PC-9 (cell line): Measurements from ENCODE around the gene ATP8A1. TPM values are rescaled to one million over a fixed set of nuclear protein-coding genes. Genes with fewer than 3 reads are reported as not detected.

ENCODE experiments used
- BruUV-seq: library from RNA; stranded (reverse); fragments of 400-500 nt; replicated peaks from 2 replicates; lab custom pipeline; 2021; lab: Mats Ljungman, UMichigan
- CTCF ChIA-PET: fragments of 300-600 bp; sonication (Branson Sonifier 250); formaldehyde crosslinking; loops from one replicate; lab custom pipeline; 2022; ENCODE audit warnings: antibody characterized with exemption; lab: Charles Lee
- POLR2A ChIA-PET: fragments of 300-600 bp; sonication (Branson Sonifier 250); formaldehyde crosslinking; loops from one replicate; lab custom pipeline; 2022; ENCODE audit warnings: antibody characterized with exemption; ENCODE audit not compliant: unreplicated experiment; lab: Charles Lee
- DNase-seq, 2 experiments: peaks; one replicate each; pipeline versions ENCODE4 v3.0.0 to v3.0.0-alpha.2; 2015 to 2022; ENCODE audit warnings: mixed read lengths in 1 of 2
- H2AFZ ChIP-seq: fragments of 200-600 bp; sonication (generic); 2 replicates; pipeline ENCODE4 v1.8.1; 2017; ENCODE audit warnings: antibody characterized with exemption
- H3F3A ChIP-seq: fragments of 200-600 bp; sonication (generic); 2 replicates; pipeline ENCODE4 v1.8.1; 2017; ENCODE audit warnings: antibody characterized with exemption, mild to moderate bottlenecking, low read depth; ENCODE audit not compliant: insufficient read depth
- H3K27ac ChIP-seq: fragments of 200-600 bp; sonication (generic); 2 replicates; pipeline ENCODE4 v1.6.1; 2016; ENCODE audit warnings: mixed run types
- H3K27me3 ChIP-seq: fragments of 200-600 bp; sonication (generic); 2 replicates; pipeline ENCODE4 v1.6.1; 2016; ENCODE audit warnings: low read depth, mixed run types; ENCODE audit not compliant: insufficient read depth
- H3K36me3 ChIP-seq: fragments of 200-600 bp; sonication (generic); 2 replicates; pipeline ENCODE4 v1.6.1; 2016; ENCODE audit warnings: low read depth, mixed run types
- H3K4me1 ChIP-seq: fragments of 200-600 bp; sonication (generic); replicated peaks from 2 replicates; pipeline ENCODE4 v1.6.1; 2016; ENCODE audit warnings: mixed run types; ENCODE audit not compliant: insufficient read depth
- H3K4me2 ChIP-seq: fragments of 200-600 bp; sonication (generic); 2 replicates; pipeline ENCODE4 v1.6.1; 2017; ENCODE audit warnings: mixed run types
- H3K4me3 ChIP-seq: fragments of 200-600 bp; sonication (generic); 2 replicates; pipeline ENCODE4 v1.6.1; 2016; ENCODE audit warnings: mixed run types
- H3K79me2 ChIP-seq: fragments of 200-600 bp; sonication (generic); 2 replicates; pipeline ENCODE4 v1.6.1; 2017; ENCODE audit warnings: low read depth, mixed run types
- H3K9me2 ChIP-seq: fragments of 200-600 bp; sonication (generic); 2 replicates; pipeline ENCODE4 v1.8.1; 2017; ENCODE audit warnings: mild to moderate bottlenecking; ENCODE audit not compliant: insufficient read depth
- H3K9me3 ChIP-seq: fragments of 200-600 bp; sonication (generic); 2 replicates; pipeline ENCODE4 v1.8.1; 2016; ENCODE audit warnings: low read depth; ENCODE audit not compliant: insufficient read depth
- H4K20me1 ChIP-seq: fragments of 200-600 bp; sonication (generic); 2 replicates; pipeline ENCODE4 v1.8.1; 2017; ENCODE audit not compliant: insufficient read depth
- CTCF ChIP-seq: fragments of 200-600 bp; sonication (generic); conservative IDR thresholded peaks from 2 replicates; pipeline ENCODE4 v1.6.1; 2017; ENCODE audit warnings: mixed run types, antibody characterized with exemption, mild to moderate bottlenecking, moderate library complexity
- EZH2 ChIP-seq: fragments of 200-600 bp; sonication (generic); IDR thresholded peaks from 2 replicates; pipeline ENCODE4 v1.8.0; 2017; ENCODE audit warnings: antibody characterized with exemption, low read depth
- intact Hi-C: fragments of 100-400 bp; cut with micrococcal nuclease; formaldehyde crosslinking; loops from one replicate; pipeline ENCODE4 v1.10.0; 2022; ENCODE audit not compliant: unreplicated experiment
- total RNA-seq: library from RNA; stranded (reverse); gene quantifications from 2 replicates; pipeline ENCODE4 v1.2.3, GENCODE V29; 2021

Gene ATP8A1
- total RNA-seq, 1 experiment from 2014 or later: not detected

GRCh38 chr4:42410446-42410845 lies 246.5 kb downstream of the ATP8A1 start:
- no peak for DNase-seq
- Histone ChIP-seq H2AFZ (no peak overlapping the region), H3K4me3 (no peak overlapping the region), H3K9me3 (0 out of 2 replicates have a peak, but pooled peaks cover 4% of the 10 kb centered on the region), H3K36me3 (no peaks in the 10 kb centered on the region), H3F3A (no peaks in the 10 kb centered on the region; the same call in 1 of the 2 replicates), H3K27ac (no peak overlapping the region), H4K20me1 (no peaks in the 10 kb centered on the region), H3K4me2 (no peak overlapping the region), H3K27me3 (peaks cover 6% of the 10 kb centered on the region; the same call in 1 of the 2 replicates), H3K9me2 (no peaks in the 10 kb centered on the region; the same call in 1 of the 2 replicates), H3K4me1 (0 out of 2 replicates have a peak, but pooled peaks cover 4% of the 10 kb centered on the region), H3K79me2 (no peaks in the 10 kb centered on the region)
- CTCF ChIA-PET: no interaction called here
- intact Hi-C loops: no loop called here
- no TSS peak for BruUV-seq
- TF ChIP-seq EZH2 (no peak), CTCF (no peak)
- POLR2A ChIA-PET: no interaction called here

GRCh38 chr4:42404001-42404400 lies 252.9 kb downstream of the ATP8A1 start:
- Histone ChIP-seq H3K27ac (no peak overlapping the region), H3K4me1 (no peaks in the 10 kb centered on the region), H2AFZ (no peak overlapping the region), H3K27me3 (peaks cover 27% of the 10 kb centered on the region), H3K9me3 (no peaks in the 10 kb centered on the region), H3K9me2 (no peaks in the 10 kb centered on the region), H3K36me3 (no peaks in the 10 kb centered on the region), H4K20me1 (no peaks in the 10 kb centered on the region; the same call in 1 of the 2 replicates), H3K4me2 (no peak overlapping the region), H3K4me3 (no peak overlapping the region), H3K79me2 (no peaks in the 10 kb centered on the region), H3F3A (no peaks in the 10 kb centered on the region)
- no peak for DNase-seq
- TF ChIP-seq EZH2: no peak
- TF ChIP-seq CTCF: no peak
- intact Hi-C loops: no loop called here
- ChIA-PET CTCF (no interaction called here), POLR2A (no interaction called here)
- no TSS peak for BruUV-seq

GRCh38 chr4:42401171-42401570 lies 255.7 kb downstream of the ATP8A1 start:
- H3K79me2 ChIP-seq: no peaks in the 10 kb centered on the region
- H3F3A ChIP-seq: no peaks in the 10 kb centered on the region
- peaks cover 30% of the 10 kb centered on the region for H3K27me3 ChIP-seq
- no peak overlapping the region for H2AFZ ChIP-seq
- no peaks in the 10 kb centered on the region; the same call in 1 of the 2 replicates for H4K20me1 ChIP-seq
- no peaks in the 10 kb centered on the region for H3K9me2 ChIP-seq
- TF ChIP-seq EZH2: no peak
- TF ChIP-seq CTCF: no peak
- H3K9me3 ChIP-seq: no peaks in the 10 kb centered on the region
- H3K27ac ChIP-seq: no peak overlapping the region
- DNase-seq: no peak
- H3K4me3 ChIP-seq: no peak overlapping the region
- BruUV-seq: no TSS peak
- no peaks in the 10 kb centered on the region for H3K4me1 ChIP-seq
- no peaks in the 10 kb centered on the region for H3K36me3 ChIP-seq
- no peak overlapping the region for H3K4me2 ChIP-seq
- POLR2A ChIA-PET: no interaction called here
- CTCF ChIA-PET: no interaction called here
- intact Hi-C loops: no loop called here
